GM18498 (cell line): ENCODE data around the gene ALPK3.

Source experiments
- ATAC-seq: cut with Tn5 transposase; IDR thresholded peaks from one replicate; pipeline ENCODE4 v1.9.1; 2021; ENCODE audit warnings: mild to moderate bottlenecking, moderate library complexity; ENCODE audit not compliant: unreplicated experiment

Gene ALPK3

DNA sequence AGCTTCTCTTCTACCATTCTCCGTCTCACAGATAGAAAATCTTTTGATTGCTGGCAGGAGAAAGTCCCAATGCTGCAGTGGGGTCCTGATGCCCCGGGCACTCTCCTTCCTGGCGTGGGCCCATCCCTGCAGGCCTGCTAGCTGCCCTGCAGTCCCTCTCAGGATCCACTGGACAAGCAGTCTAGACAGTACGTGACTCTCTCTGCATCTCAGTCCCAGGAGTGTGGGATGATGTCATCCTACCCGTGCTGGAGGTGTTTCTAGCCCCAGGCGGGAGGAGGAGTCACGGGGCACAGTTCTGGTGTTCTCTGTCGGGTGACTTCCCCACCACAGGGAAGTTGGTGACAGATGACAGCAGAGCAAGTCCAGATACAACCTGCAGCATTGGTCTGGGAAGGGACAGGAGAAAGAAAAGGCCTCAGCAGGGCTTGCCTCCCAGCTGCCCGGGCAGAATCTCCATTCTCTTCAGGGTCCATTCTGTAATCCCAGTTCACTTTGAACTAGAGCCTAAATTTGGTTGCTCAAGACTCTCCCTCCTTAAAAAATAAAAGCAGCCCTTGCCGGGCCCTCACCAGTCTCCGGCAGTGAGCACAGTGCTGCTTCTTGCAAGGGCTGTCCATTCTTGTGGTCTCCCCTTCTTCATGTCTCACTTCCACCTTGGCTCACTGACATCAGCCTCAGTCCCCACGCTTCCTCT is 97.9 kb downstream of the ALPK3 start:
- peak; percentile 96 for ATAC-seq

DNA sequence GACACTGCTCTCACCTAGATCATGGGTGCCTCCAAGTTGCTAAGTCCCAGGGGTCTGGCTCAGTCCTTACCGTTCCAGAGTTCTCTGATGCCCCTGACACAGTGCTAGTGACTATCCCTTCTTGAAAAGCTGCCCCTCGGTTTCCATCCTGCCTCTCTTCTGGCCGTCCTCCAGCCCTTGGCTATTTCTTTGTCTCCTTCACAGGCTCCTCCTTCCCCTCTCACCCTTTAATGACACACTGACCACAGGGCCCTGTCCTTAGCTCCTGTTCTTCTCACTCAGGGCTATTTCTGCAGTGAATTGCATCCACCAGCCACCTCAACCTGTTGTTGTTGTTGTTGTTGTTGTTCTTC is 98.4 kb downstream of the ALPK3 start:
- no peak for ATAC-seq

DNA sequence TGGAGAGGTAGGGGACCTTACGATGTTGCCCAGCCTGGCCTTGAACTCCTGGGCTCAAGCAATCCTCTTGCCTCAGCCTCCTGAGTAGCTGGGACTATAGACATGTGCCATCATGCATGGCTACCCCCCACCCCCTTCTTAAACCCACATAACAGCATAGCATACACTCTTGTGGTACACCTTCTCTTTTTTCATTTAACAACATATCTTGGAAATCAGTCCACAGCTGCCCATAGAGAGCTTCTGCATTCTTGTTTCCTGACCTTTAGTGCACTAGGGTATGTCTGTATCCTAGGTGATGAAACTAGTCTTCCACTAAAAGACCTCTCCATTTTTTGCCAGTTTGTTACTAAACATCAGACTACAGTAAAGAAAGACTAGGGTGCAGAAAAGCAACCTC is 100.3 kb downstream of the ALPK3 start:
- no peak for ATAC-seq

GRCh38 chr15:84919106-84919667 is 102.0 kb downstream of the ALPK3 start:
- no peak for ATAC-seq

- no peak for ATAC-seq
Measured at GRCh38 chr15:84921121-84921520, 104.0 kb downstream of the ALPK3 start.

GRCh38 chr15:84922530-84922929 is 105.4 kb downstream of the ALPK3 start:
- no peak for ATAC-seq
